Measurements from ENCODE around the gene MOGAT1.
"Not testable (repeated sequence)": the region's sequence is repeated elsewhere in the genome, so short reads cannot be mapped to it uniquely, and the experiment has no call there.

MOGAT1 gene

DNA sequence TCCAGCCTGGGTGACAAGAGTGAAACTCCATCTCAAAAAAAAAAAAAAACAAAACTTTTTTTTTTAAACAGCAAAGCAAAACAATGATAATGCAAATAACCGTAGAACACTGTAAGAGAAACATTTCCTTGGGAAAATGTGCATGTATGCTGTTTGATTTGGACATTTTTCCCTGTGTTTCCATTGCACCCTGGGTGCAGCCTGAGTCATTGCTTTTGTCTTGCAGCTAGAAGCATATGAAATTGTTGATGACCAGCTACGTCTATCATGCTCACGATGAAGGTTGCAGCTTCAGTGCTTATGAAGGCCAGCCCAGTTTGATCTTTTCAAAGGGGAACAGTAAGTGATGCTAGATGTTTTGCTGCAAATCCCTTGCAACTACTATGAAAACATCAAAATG lies 41.5 kb downstream of the MOGAT1 start:
- DNase-seq, result no peak

GRCh38 chr2:222714361-222715241 lies 43.1 kb downstream of the MOGAT1 start:
- peak; percentile 92 for DNase-seq

GRCh38 chr2:222715742-222716141 lies 44.3 kb downstream of the MOGAT1 start:
- DNase-seq, result no peak

DNA sequence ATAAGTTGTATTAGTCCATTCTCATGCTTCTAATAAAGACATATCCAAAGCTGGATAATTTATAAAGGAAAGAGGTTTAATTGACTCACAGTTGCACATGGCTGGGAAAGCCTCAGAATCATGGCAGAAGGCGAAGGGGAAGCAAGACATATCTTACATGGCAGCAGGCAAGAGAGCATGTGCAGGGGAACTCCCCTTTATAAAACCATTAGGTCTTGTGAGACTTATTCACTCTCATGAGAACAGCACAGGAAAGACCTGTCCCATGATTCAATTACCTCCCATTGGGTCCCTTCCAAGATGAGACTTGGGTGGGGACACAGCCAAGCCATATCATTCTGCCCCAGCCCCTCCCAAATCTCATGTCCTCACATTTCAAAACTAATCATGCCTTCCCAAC lies 48.3 kb downstream of the MOGAT1 start:
- DNase-seq, result not testable (repeated sequence)

DNA sequence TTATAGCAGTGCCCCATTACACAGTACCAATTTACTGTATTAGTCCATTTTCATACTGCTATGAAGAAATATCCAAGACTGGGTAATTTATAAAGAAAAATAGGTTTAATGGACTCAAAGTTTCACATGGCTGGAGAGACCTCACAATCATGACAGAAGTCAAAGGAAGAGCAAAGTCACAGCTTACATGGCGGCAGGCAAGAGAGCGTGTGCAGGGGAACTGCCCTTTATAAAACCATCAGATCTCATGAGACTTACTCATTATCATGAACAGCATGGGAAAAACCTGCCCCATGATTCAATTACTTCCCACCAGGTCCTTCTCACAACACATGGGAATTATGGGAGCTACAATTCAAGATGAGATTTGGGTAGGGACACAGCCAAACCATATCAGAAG lies 50.1 kb downstream of the MOGAT1 start:
- DNase-seq, result not testable (repeated sequence)

GRCh38 chr2:222722327-222722946 lies 51.0 kb downstream of the MOGAT1 start:
- no peak for DNase-seq

GRCh38 chr2:222724208-222724607 lies 52.8 kb downstream of the MOGAT1 start:
- DNase-seq, result no peak

GRCh38 chr2:222728621-222729020 lies 57.2 kb downstream of the MOGAT1 start:
- no peak for DNase-seq

DNA sequence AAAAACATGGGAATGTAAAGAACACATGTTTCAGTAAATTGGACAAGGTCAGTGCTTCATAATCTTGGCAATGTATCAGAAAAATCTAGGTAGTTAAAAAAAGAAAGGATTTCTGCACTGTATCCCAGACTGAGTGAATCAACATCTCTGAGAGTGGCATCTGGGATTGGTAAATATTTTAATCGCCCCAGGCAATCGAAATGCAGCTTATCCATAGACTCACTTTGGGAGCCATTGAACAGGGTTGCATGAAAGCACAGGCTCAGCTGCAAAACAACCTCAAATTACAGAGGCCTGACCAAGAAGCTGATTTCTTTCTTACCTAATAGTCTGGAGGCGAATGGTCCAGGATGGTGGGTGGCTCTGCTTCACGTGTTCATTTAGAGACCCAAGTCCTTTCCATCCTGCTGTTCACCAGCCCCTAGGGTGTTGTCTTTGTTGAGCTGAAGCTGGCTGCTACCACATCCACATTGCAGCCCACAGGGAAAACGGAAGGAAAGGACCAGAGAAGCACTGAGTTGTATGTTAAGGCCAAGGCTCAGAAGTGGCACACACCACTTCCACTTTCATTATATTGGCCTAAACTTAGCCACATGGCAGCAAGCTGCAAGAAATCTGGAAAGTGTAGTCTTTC lies 59.0 kb downstream of the MOGAT1 start:
- DNase-seq, result no peak

DNA sequence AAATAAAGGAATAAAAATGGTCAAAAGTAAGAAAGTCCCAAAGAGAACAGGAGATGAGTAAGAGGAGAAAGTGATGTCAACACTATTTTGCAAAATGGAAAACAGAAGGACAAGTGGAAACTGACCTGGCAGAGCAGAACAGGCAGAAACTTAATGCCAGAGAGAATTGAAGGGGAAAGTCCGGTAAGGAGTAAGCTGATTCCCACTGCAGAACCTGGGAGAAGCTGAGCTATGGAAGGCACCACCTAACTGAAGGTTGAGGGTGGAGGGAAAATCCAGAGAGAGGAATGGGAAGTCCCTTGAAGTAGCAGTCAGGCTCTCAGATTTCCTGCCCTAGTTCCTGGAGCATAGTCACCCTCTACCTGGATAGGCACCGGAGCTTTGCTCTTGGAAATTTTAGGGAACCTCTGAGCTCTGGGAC lies 59.8 kb downstream of the MOGAT1 start:
- DNase-seq, result no peak

DNA sequence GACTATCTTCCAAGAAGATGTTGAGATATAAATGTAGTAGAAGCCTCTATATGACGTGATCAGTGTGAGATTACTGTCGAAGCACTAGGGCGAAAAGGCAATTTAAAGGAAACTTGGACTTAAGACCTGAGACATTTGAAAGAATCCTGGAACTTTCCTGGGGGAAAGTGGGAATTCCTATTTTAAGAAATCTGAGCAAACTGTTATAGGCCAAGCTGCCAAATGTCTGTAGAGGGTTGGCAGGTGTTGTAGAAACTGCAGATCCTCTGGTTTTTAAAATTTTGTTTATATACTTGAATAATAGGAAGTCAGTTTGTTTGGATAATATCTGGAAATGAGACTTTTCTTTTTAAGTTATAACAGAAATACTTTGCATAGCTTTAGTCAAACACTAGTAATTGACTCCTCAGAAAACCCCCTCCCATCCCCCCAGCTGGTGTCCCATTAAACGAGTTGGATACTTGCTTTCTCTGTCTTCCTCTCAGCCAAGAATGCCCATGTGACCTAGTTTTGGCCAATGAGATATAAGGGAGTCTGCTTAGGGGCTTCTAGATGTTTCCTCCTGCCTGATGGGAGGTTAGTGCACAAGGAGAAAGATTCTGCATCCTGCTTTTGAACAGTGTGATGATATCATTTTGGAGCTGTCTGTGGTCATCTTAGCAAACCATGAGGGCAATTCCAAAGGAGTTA lies 61.2 kb downstream of the MOGAT1 start:
- DNase-seq, result no peak

DNA sequence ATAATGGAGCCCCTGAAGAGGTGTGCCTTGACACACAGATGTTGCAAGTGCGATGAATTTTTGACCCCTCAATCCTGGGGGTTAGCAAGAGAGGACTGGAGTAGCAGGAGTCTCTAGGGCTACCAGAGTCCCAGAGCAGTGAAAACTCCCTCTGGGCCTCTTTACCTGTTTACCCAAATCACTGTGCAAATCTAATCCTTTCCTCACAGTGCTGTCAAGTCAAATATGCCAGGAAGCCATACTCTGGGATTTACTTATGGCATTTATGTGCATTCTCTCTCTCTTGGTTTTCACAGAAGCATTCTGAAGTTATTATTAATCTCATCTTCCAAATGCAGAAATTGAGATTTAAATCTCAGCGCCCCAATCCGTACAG lies 62.0 kb downstream of the MOGAT1 start:
- no peak for DNase-seq

DNA sequence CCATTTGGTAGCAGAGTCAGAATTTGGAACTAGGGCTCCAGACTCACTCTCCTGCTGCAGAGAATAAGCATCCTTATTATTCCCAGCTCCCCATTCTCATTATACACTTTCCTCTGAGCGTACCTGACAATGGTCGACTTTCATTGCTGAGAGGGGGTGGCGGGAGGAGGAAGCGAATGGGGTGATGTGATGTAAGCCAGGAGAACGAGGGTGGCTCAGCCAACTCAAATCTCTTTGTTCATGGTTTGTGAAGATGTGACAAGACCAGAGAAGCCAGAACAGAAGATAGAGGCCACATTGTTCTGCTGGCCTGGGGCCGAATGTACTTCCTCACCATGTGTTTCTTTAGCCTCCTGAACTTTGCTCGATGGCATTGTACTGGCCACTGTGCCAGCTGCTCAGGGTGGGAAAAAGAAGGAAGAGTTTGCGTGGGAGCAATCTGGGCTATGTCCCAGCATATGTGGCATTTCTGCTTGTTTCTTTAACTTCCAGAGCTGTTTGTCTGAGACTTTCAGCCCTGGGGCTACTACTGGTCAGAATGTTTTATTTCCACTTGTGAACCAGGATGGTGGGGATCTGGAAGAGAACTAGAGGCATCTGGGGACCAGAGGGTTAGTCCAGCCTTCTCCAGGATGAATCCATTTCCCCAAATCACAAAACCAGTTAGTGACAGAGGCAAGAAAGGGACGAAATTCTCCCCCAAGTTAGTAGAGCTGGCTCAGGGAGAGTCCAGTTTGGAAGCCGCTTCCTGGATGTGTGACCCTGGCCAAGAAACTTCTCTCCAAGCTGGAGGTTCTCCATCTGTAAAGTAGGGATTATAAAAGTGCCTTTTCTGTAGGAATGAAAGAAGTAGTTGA lies 62.6 kb downstream of the MOGAT1 start:
- no peak for DNase-seq

- no peak for DNase-seq
These were observed 63.2 kb downstream of the MOGAT1 start for GRCh38 chr2:222734703-222735014.

GRCh38 chr2:222736301-222736700 lies 64.8 kb downstream of the MOGAT1 start:
- no peak for DNase-seq

GRCh38 chr2:222736924-222737323 lies 65.5 kb downstream of the MOGAT1 start:
- no peak for DNase-seq

- no peak for DNase-seq
These were observed 66.9 kb downstream of the MOGAT1 start for GRCh38 chr2:222738312-222738711.

DNA sequence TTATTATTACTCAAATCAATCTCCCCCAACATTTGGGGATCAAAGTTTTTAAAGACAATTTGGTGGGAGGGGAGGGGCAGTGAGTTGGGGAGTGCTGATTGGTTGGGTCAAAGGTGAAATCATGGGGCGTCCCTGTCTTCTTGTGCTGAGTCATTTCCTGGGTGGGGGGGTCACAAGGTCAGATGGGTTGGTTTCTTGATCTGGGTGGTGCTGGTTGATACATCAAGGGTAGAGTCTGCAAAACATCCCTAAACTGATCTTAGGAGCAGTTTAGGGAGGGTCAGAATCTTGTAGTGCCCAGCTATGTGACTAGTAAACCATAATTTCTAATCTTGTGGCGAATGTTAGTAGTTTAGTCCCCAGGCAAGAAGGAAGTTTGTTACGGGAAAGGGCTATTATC lies 67.4 kb downstream of the MOGAT1 start:
- DNase-seq, result no peak

- DNase-seq, result no peak
These were observed 68.5 kb downstream of the MOGAT1 start for GRCh38 chr2:222739939-222740338.

- DNase-seq, result no peak
These were observed 71.9 kb downstream of the MOGAT1 start for GRCh38 chr2:222743251-222743812.

DNA sequence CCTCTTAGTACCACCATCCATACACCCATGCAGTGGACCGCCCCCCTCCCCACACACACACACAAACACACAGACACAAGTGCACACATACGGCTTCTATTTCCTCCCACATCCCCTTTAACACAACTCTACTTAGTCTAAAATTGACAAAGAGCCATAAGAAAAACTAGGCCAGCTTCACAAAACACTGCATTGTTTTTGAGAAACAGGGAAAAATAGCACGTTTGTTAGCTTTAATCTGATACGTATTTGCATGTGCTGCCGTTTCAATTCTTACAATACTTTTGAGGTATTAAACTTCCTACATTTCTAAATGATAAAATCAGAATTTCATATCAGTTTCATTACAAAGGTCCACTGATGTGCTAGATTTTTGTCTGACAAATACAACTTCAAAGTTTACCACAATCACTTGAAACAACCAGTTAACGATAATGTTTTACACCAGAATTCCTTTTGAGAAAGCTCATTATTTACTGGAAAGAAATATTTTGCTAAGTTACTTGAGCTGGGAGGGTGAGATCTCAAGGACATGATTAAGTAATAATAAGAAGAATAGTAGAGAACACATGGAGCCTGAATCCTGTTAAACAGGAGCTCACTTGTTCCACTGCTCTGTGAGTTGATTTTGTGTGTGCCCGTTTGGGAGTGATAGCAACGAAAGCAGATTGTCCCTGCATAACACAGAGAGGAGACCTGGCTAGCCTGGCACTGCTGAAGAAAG lies 74.5 kb downstream of the MOGAT1 start:
- no peak for DNase-seq

Data from NCI-H82 (cell line).